Stimulated activated CD8-positive, alpha-beta memory T cell treated with anti-CD3 and anti-CD28 coated beads, Interleukin-7, amount 100 ng/mL, for 4 hours (primary cell): ENCODE results near the gene MAGIX.
"Not testable (repeated sequence)": the region's sequence is repeated elsewhere in the genome, so short reads cannot be mapped to it uniquely, and the experiment has no call there.

ENCODE experiments used
- DNase-seq, 2 donors: peaks; one replicate each; pipeline ENCODE4 v3.0.0-alpha.2; 2020; ENCODE audit warnings: low read depth in 2 of 2

Gene MAGIX

DNA sequence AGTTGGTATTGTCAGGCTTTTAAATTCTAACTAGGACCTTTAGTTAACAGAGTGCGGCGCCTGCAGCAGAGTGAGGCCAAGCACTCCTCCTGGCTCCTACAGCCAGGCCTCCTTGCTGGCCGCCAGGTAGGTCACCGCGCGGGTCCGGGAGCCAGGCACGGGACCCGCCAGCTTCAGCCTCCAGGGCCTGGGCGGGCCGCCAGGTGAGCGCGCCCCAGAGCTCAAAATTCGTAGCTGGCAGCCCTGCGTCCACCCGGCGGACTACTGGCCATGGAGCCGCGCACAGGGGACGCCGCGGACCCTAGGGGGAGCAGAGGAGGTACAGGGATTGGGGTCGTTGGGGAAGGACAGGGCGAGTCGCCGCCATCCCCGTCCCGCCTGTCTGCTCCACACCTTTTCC, at the start of gene MAGIX:
MAGIX (plus strand) TSS at position 139 of the 400 bp plus-strand sequence; CDS start at position 271, 132 bp downstream.
- DNase-seq = no peak

DNA sequence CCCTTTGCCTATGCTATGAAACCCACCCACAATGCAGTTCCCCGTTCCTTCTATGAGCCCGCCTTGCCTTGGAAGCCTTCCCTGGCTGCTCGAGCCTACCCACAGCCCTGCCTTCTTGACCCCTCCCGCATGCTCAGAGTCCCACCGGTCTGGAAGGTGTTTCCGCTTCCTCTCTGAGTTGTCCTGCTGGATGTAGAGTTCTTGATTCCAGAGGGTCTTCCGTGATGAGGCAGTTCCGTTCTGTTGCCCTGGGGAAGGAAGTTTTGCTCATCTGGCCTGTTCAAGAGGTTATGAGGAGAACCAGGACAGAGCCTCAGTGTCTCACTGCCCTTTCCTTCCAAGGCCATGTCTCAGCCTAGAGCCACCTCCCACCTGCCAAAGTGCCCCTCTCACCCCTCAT, 46.5 kb upstream of the MAGIX start:
- no peak for DNase-seq

DNA sequence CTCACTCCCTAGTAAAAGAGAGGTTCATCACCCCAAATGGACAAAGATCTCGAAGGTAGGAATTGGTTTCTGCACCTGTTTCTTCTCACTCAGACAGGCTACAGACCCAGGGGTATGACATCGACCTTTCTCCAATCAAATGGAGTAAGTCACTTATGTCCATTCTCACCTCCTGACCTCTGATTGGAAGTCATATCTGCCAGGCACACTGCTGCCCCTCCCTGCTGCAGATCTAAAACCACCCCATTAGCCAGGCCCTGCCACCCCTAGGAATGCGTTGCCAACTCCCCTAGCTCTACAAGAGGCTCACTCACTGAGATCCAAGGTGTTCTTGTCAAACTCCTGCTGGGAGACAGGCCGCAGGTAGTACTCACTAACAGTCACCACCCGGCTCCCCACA, 45.8 kb upstream of the MAGIX start:
- no peak for DNase-seq

DNA sequence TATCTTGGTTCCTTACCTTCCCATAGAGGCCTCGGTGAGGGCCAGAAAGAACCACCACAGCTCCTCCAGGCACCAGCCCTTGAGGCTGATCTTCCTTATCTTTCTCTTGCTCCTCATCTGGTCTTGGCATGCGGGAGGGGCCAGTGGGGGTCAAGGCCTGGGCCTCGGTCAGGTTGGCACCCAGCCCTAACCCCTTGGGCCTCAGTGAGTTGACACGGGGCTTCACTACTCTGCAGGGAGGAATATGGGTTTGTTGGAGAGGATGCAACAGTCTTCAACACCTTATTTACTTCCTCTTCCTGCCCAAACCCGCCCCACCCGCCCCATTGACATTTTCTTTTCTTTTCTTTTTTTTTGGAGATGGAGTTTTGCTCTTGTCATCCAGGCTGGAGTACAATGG, 45.0 kb upstream of the MAGIX start:
- no peak for DNase-seq

DNA sequence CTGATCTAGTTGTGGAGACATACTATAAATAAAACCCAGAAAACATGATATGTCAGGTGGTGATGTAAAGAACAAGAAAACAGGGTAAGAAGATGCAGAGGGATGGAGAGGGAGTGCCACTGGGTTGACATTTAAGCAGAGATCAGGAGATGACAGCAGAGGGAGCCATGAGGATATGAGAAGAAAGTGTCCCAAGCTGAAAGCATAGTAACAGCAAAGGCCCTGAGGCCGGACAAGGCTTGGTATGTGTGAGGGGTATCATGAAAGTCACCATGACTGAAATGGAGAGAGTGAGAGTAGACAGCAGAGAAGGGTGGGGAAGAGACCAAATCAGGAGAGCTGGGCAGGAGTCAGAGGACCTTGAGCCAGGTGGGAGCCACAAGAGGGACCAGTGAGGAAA, 42.5 kb upstream of the MAGIX start:
- DNase-seq = no peak

DNA sequence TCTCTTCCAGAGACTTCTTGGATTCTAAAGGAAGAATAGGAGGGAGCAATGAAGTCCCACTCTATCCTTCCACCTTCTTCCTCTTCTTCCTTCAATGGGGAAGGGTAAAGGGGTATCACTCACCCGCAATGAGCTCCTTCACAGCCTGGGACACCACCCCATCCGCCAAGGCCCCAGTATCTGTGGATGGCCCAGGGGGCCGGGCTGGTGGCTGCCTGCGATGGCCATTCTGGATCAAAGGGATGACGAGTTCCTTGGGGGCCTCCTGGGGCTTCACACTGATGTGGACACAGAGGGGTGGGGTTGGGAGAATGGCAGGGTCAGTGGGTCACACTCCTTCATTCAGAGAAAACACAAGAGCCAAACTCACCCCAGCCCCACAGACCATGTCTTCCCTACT, 40.1 kb upstream of the MAGIX start:
- no peak for DNase-seq

DNA sequence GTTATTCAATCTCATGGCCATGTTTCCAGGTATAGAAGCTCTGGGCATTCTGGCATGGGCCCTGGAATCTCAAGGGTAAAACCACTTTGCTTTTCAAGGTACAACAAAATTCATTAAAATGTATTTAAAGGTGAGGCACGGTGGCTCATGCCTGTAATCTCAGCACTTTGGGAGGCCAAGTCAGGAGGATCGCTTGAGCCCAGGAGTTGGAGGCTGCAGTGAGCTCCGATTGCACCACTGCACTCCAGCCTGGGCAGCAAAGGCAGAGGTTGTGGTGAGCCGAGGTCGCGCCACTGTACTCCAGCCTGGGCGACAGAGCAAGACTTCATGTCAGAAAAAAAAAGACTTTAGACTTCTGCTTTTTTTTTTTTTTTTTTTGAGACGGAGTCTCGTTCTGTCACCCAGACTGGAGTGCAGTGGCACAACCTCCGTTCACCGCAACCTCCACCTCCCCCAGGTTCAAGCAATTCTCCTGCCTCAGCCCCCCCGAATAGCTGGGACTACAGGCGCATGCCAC, 34.8 kb upstream of the MAGIX start:
- DNase-seq = not testable (repeated sequence)

DNA sequence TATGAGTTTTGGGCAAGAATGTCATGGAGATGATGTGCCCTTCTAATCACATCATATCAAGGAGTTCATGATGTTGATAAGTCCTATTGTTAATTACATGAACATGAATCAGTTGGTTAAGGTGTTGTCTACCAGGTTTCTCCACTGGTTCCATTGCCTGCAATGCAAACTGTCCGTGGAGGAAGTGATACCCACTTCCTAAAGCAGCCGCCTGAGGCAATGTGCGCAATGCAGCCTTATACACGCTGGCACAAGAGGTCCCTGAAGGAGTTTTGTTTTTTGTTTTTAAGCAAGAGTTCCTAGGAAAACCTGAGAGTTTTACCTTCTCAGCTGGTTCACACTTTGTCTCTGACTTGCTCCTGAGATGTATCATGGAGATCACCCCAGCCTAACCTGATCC, 33.1 kb upstream of the MAGIX start:
- no peak for DNase-seq

DNA sequence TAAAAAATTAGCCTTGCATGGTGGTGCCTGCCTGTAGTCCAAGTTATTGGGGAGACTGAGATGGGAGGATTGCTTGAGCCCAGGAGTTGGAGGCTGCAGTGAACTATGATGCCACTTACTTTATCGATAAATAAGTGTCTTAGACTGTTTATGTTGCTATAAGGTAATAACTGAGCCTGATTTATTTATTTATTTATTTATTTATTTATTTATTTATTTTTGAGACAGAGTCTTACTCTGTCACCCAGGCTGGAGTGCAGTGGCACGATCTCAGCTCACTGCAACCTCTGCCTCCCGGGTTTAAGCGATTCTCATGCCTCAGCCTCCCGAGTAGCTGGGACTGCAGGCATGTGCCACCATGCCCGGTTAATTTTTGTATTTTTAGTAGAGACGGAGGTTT, 30.3 kb upstream of the MAGIX start:
- not testable (repeated sequence) for DNase-seq

DNA sequence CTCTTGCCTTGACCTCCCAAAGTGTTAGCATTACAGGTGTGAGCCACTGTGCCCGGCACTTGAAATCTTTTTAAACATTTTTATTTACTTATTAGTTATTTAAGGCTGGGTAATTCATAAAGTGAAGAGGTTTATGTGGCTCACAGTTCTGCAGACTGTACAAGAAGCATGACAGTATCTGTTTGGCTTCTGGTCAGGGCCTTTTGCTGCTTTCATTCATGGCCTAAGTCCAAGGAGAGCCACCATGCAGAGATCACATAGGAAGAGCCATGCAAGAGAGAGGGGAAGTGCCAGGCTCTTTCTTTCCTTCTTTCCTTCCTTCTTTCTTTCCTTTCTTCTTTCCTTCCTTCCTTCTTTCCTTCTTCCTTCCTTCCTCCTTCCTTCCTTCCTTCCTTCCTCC, 28.8 kb upstream of the MAGIX start:
- DNase-seq = no peak

DNA sequence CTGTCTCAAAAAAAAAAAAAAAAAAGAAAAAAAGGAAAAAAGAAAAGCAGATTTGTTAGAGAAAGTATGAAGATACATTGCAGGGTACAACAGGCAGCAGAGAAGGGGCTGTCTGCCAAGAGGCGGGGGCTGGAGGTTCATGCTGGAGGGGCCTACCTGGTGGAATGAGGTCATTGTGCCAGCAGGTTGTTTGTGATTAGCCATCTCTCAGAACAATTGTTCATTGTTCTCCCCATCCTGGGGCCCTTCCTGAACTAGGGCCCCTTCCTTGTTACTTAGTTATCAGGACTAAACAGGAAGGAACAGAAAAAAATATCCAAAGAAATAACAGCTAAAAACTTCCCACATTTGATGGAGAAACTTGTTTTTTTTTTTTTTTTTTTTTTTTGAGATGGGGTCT, 25.1 kb upstream of the MAGIX start:
- no peak for DNase-seq

DNA sequence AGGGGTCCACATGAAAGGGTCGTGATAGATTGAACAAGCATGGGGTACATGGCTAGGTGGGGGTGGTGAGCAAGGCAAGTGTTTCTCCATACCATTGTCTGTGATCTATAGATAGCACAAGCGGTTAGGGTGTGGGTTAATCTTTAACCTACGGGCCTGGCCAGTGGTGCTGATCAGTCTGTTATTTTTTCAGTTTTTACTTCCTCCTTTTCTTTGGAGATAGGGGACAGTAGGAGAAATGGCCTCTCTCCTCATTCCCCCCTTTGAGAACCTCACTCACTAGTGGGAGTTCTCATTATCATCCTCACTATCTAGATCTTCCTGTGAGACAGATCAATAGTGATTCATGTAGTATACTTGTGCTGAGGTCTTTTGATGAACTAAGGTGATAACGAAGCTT, 22.8 kb upstream of the MAGIX start:
- no peak for DNase-seq

DNA sequence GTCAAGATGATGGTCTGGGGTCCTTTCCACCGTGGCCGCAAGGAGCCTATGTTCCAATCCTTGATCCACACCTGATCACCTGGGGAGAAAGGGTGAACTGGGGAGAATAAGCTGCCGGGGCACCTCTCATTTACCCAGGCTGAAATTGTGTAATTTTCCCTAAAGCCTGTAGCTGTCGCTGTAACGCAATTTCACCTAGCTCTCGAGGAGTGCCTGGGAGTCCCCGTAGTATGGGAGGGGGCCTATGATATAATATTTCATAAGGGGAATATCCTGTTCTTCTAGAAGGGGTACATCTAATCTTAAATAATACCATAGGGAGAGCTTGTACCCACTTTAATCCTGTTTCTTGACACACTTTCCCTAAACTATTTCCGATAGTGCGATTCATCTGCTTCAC, 20.3 kb upstream of the MAGIX start:
- DNase-seq = not testable (repeated sequence)

DNA sequence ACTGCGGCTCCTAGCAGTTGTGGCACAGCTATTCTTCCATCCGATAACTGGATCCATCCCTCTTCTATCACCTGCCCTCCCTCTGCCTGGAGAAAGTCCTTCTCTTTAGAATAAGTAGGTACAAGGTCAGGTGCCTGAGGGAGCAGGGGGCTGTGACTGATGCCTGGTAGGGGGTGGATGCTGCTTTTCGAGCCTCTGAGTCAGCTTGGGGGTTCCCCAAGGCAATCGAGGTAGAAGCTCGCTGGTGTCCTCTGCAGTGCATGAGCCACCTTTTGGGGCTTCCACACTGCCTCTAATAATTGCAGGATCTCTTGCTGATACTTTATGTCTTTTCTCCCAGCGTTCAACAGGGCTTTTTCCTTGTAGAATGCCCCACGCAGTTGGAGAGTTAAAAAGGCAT, 19.4 kb upstream of the MAGIX start:
- DNase-seq = not testable (repeated sequence)

DNA sequence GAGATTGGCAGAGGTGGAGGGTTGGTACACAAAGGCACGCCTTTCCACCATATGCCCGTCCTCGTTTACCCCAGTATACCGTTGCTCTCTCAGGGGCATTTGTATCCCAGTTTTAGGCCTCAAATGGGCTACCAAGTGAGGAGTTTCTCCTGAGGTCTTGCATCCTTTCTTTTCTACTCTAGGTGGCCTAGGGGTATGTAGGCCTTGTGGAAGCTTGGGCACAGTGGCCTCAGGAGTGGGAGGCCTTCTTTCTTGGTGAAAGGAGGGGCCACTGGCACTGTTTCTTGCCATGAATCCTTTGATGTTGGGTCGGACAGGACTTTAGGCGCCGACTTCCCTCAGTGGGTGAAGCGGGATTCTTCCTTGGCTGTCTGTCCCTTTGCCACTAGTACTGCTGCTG, 15.3 kb upstream of the MAGIX start:
- DNase-seq = no peak

DNA sequence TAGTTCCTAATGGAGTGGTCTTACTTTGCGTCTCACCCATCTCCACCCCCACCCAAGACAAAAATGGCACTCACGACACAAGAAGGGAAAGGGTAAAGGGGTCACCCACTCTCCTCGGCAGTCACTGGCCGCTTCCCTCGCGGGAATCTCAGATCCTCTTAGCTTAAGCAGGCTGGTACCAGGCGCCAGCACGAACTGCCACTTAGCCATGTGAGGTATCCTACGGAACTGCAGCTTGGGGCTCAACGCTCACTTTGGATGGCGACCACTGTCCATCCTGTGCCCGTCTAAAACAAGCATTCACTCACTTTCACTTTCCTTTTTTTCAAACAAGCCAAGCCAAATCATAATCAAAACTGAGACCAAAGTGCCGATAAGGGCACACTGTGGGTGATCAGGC, 14.6 kb upstream of the MAGIX start:
- DNase-seq = no peak

DNA sequence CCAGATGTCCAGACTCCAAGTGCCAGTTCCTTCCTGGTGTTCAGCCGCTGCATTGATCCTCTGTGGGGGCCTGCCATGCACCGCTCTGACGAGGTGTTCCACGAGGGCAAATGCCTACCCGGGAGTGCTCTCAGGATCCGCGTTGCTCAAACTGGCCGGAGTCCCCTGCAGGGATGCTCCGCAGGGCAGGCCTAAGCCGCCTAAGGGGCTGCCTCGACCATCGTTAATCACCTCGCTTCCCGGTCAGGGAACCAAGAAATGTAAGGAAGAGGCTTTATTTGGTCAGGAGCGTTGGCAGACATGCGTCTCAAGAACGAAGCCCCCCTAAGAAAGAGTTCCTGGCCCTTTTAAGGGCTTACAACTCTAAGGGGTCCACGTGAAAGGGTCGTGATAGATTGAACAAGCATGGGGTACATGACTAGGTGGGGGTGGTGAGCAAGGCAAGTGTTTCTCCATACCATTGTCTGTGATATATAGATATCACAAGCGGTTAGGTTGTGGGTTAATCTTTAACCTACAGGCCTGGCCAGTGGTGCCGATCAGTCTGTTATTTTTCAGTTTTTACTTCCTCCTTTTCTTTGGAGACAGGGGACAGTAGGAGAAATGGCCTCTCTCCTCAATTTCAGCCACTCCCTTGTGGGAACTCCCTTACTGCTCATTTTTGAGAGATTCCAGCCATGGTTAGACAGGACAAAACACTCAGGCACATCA, 14.0 kb upstream of the MAGIX start:
- DNase-seq = not testable (repeated sequence)

DNA sequence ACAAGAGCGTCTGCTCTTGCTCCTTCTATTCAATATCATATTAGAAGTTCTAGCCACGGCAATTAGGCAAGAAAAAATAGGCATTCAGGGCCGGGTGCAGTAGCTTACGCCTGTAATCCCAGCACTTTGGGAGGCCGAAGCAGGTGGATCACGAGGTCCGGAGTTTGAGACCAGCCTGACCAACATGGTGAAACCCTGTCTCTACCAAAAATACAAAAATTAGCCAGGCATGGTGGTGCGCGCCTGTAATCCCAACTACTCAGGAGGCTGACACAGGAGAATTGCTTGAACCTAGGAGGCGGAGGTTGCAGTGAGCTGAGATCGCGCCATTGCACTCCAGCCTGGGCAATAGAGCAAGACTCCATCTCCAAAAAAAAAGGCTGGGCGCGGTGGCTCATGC, 13.3 kb upstream of the MAGIX start:
- DNase-seq = not testable (repeated sequence)

DNA sequence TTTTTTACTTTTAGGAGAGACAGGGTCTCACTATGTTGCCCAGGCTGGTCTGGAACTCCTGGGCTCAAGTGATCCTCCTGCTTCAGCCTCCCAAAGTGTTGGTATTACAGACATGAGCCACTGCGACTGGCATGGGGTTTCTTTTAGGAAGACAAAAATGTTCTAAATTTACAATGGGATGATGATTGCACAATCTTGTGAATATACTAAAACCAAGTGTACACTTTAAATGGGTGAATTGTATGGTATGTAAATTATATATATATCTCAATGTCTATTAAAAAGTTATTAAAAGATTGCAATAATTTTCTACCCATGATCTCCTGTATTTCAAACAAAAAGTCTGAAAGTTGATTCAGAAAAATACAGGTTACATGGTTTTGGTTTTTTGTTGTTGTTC, 9.1 kb upstream of the MAGIX start:
- no peak for DNase-seq

DNA sequence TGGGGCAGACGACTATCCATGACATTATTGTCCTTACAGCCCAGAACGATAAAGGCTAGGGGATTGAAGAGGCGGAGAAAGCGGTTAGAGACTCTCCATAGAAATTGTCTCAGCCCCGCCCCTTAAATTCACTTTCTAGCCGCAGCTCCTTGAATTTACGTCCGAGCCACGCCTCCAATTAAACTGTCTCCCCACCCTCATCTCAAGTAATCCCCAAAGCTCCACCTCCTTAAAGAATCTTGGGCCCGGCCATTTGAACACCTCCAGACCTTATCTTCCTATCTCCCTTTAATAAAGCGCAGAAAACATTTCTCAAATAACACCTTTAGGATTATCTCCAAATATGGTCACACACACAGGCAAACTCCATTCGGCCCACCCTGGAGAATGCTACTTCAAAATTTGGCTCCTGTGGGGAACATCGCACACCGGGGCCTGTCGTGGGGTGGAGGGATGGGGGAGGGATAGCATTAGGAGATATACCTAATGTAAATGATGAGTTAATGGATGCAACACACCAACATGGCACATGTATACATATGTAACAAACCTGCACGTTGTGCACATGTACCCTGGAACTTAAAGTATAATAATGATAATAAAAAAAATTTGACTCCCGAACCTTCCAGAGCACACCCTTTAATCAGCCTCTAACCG, 7.2 kb upstream of the MAGIX start:
- no peak for DNase-seq

DNA sequence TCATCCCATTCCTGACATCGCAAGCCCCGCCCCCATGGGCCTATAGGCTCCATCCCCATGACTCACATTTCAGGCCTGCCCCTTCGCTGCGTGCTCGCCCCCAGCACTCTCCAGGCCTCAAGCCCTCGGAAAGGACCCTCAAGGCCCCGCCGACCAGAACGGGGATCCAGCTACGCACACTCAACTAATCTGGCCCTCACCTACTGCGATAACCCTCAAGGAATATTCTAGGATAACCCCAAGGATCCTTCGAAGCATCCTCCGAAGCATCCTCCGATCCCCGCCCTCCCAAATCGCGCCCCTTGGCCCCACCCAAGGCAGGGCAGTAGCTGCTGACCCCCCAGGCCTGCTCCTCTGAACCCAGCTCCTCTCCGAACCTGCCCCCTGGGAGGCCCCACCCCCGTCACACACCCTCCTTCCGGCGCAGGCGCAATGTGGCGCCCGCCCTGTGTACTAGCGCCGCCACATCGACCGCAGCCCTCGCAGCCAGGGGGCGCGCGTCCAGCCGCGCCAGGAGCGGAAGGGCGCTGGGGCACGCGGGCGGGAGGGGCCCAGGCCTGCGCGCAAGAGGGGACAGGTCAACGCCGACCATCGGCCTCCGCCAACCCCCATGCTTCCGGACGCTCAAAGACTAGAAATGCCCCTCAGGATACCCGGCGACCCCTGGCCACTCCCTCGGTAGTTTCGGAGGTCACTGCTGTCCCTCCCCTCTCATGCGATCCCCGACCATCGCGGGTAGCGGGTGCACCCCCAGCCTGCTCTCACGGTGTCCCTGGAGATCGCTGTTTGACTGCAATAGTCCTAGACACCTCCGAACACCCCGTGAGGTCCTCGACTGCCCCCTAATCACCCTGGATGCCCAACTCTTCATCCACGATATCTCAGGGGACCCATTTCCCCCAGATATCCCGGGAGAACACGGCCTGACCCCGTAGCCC, 6.4 kb upstream of the MAGIX start:
- DNase-seq = peak; percentile 69 to 78

DNA sequence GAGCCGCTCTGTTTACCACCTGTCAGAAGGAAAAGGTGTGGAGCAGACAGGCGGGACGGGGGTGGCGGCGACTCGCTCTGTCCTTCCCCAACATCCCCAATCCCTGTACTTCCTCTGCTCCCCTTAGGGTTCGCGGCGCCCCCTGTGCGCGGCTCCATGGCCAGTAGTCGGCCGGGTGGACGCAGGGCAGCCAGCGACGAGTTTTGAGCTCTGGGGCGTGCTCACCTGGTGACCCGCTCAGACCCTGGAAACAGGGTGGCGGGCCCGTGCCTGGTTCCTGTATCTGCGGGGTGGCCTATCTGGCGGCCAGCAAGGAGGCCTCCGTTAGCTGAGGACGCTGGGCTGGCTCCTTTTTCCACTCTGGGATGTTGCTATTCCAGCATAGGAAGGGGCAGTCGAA, 5.4 kb upstream of the MAGIX start:
- no peak for DNase-seq
